Measurements from ENCODE around the gene PSMD9.

Gene PSMD9

GRCh38 chr12:121892673-121893561, 4.3 kb downstream of the PSMD9 start:
- Histone ChIP-seq H3K9me3 (no peaks in the 10 kb centered on the region), H3K36me3 (peaks cover 63% of the 10 kb centered on the region), H3K27me3 (no peaks in the 10 kb centered on the region), H3K4me1 (peaks cover 39% of the 10 kb centered on the region), H3K4me2 (peak overlapping the region; percentile 66), H3K9ac (peak overlapping the region; percentile 60), H4K20me1 (peaks cover 42% of the 10 kb centered on the region), H3K4me3 (no peak overlapping the region), H3K27ac (peak overlapping the region; percentile 18; the same call in 1 of the 2 replicates)
- no peak for TF ChIP-seq Cebpa-rat (IDR thresholded peaks at IDR 0.05)

- H3K27me3 ChIP-seq = no peaks in the 10 kb centered on the region
- TF ChIP-seq Cebpa-rat (IDR thresholded peaks at IDR 0.05) = no peak
- H3K36me3 ChIP-seq = peaks cover 74% of the 10 kb centered on the region
- peak overlapping the region; percentile 60; the same call in 1 of the 2 replicates for H3K9ac ChIP-seq
- peaks cover 43% of the 10 kb centered on the region for H4K20me1 ChIP-seq
- H3K4me2 ChIP-seq = peak overlapping the region; percentile 66
- peaks cover 35% of the 10 kb centered on the region for H3K4me1 ChIP-seq
- H3K9me3 ChIP-seq = no peaks in the 10 kb centered on the region
- no peak overlapping the region for H3K4me3 ChIP-seq
- 0 out of 2 replicates have a peak overlapping the region, but pooled peaks have one; percentile 54 for H3K27ac ChIP-seq
Observed at GRCh38 chr12:121893961-121894460, 5.4 kb downstream of the PSMD9 start.

GRCh38 chr12:121894633-121895032, 6.0 kb downstream of the PSMD9 start:
- no peak for TF ChIP-seq Cebpa-rat (IDR thresholded peaks at IDR 0.05)
- H4K20me1 ChIP-seq = peaks cover 44% of the 10 kb centered on the region
- H3K9ac ChIP-seq = 0 out of 2 replicates have a peak overlapping the region, but pooled peaks have one; percentile 60
- H3K4me3 ChIP-seq = no peak overlapping the region
- peaks cover 30% of the 10 kb centered on the region for H3K4me1 ChIP-seq
- H3K27ac ChIP-seq = 0 out of 2 replicates have a peak overlapping the region, but pooled peaks have one; percentile 54
- no peaks in the 10 kb centered on the region for H3K9me3 ChIP-seq
- peak overlapping the region; percentile 66 for H3K4me2 ChIP-seq
- H3K27me3 ChIP-seq = no peaks in the 10 kb centered on the region
- peaks cover 80% of the 10 kb centered on the region for H3K36me3 ChIP-seq

- H3K27ac ChIP-seq = no peak overlapping the region
- no peak for TF ChIP-seq Cebpa-rat (IDR thresholded peaks at IDR 0.05)
Observed at GRCh38 chr12:121898287-121898686, 9.7 kb downstream of the PSMD9 start.

GRCh38 chr12:121899590-121899989, 11.0 kb downstream of the PSMD9 start:
- TF ChIP-seq Cebpa-rat (IDR thresholded peaks at IDR 0.05) = no peak
- H3K9ac ChIP-seq = 0 out of 2 replicates have a peak overlapping the region, but pooled peaks have one; percentile 6
- no peak overlapping the region for H3K4me2 ChIP-seq
- peaks cover 96% of the 10 kb centered on the region for H3K36me3 ChIP-seq
- H3K4me1 ChIP-seq = peaks cover under 1% of the 10 kb centered on the region
- peaks cover 22% of the 10 kb centered on the region for H4K20me1 ChIP-seq
- no peak overlapping the region for H3K4me3 ChIP-seq
- no peaks in the 10 kb centered on the region for H3K9me3 ChIP-seq
- H3K27me3 ChIP-seq = no peaks in the 10 kb centered on the region
- no peak overlapping the region for H3K27ac ChIP-seq

More at GRCh38 chr12:121898287-121898686, 9.7 kb downstream of the PSMD9 start:
- Histone ChIP-seq H3K36me3 (peaks cover 89% of the 10 kb centered on the region), H3K27me3 (no peaks in the 10 kb centered on the region), H3K4me1 (peaks cover 14% of the 10 kb centered on the region), H3K4me2 (no peak overlapping the region), H3K9me3 (no peaks in the 10 kb centered on the region), H4K20me1 (peaks cover 35% of the 10 kb centered on the region), H3K9ac (no peak overlapping the region), H3K4me3 (no peak overlapping the region)

- Histone ChIP-seq H3K27ac (no peak overlapping the region), H3K4me2 (no peak overlapping the region), H3K4me3 (no peak overlapping the region), H3K27me3 (no peaks in the 10 kb centered on the region), H3K9ac (no peak overlapping the region), H3K36me3 (peaks cover 98% of the 10 kb centered on the region), H3K9me3 (no peaks in the 10 kb centered on the region), H3K4me1 (no peaks in the 10 kb centered on the region), H4K20me1 (0 out of 2 replicates have a peak, but pooled peaks cover 10% of the 10 kb centered on the region)
- no peak for TF ChIP-seq Cebpa-rat (IDR thresholded peaks at IDR 0.05)
Observed at GRCh38 chr12:121903202-121903601, 14.6 kb downstream of the PSMD9 start.

GRCh38 chr12:121905746-121906145, 17.2 kb downstream of the PSMD9 start:
- H3K9ac ChIP-seq = no peak overlapping the region
- peaks cover 98% of the 10 kb centered on the region for H3K36me3 ChIP-seq
- TF ChIP-seq Cebpa-rat (IDR thresholded peaks at IDR 0.05) = no peak
- H3K27me3 ChIP-seq = no peaks in the 10 kb centered on the region
- no peak overlapping the region for H3K27ac ChIP-seq
- H3K9me3 ChIP-seq = no peaks in the 10 kb centered on the region
- H4K20me1 ChIP-seq = no peaks in the 10 kb centered on the region
- H3K4me1 ChIP-seq = no peaks in the 10 kb centered on the region
- no peak overlapping the region for H3K4me3 ChIP-seq
- no peak overlapping the region for H3K4me2 ChIP-seq

GRCh38 chr12:121908702-121909101, 20.1 kb downstream of the PSMD9 start:
- no peaks in the 10 kb centered on the region for H3K27me3 ChIP-seq

GRCh38 chr12:121911824-121912585, 23.4 kb downstream of the PSMD9 start:
- H3K27me3 ChIP-seq = no peaks in the 10 kb centered on the region
- no peak for TF ChIP-seq Cebpa-rat (IDR thresholded peaks at IDR 0.05)
- no peaks in the 10 kb centered on the region; the same call in 1 of the 2 replicates for H4K20me1 ChIP-seq
- H3K4me3 ChIP-seq = no peak overlapping the region
- H3K9me3 ChIP-seq = no peaks in the 10 kb centered on the region
- peaks cover 89% of the 10 kb centered on the region for H3K36me3 ChIP-seq
- no peak overlapping the region for H3K9ac ChIP-seq
- no peak overlapping the region for H3K4me2 ChIP-seq
- H3K4me1 ChIP-seq = peaks cover 23% of the 10 kb centered on the region
- no peak overlapping the region for H3K27ac ChIP-seq

More at GRCh38 chr12:121908702-121909101, 20.1 kb downstream of the PSMD9 start:
- H4K20me1 ChIP-seq = no peaks in the 10 kb centered on the region
- no peak overlapping the region for H3K27ac ChIP-seq
- H3K9me3 ChIP-seq = no peaks in the 10 kb centered on the region
- H3K4me2 ChIP-seq = no peak overlapping the region
- no peak overlapping the region for H3K4me3 ChIP-seq
- H3K9ac ChIP-seq = no peak overlapping the region
- peaks cover 7% of the 10 kb centered on the region for H3K4me1 ChIP-seq
- no peak for TF ChIP-seq Cebpa-rat (IDR thresholded peaks at IDR 0.05)
- peaks cover 93% of the 10 kb centered on the region for H3K36me3 ChIP-seq

All from BLaER1 (cell line).